Esophagus muscularis mucosa (tissue), 4 donors: Measurements from ENCODE around the gene BDNF. TPM values are rescaled to one million over a fixed set of nuclear protein-coding genes. Genes with fewer than 3 reads are reported as not detected.

Experiments
- DNase-seq: peaks from one replicate; pipeline ENCODE4 v3.0.0-alpha.2; 2017; ENCODE audit errors: extremely low spot score
- H3K27ac ChIP-seq, 4 donors: fragments of 200-600 bp; sonication (generic); replicated peaks in 1 of 4; 1 replicate in 3 of 4; 2 replicates in 1 of 4; pipeline ENCODE4 v1.5.1; 2016 to 2019; ENCODE audit warnings: mild to moderate bottlenecking in 1 of 4
- H3K27me3 ChIP-seq, 4 donors: fragments of 200-600 bp; sonication (generic); one replicate each; pipeline versions ENCODE4 v1.5.1 to v1.6.0; 2016 to 2019
- H3K36me3 ChIP-seq, 4 donors: fragments of 200-600 bp; sonication (generic); one replicate each; pipeline ENCODE4 v1.5.1; 2016 to 2019
- H3K4me1 ChIP-seq, 4 donors: fragments of 200-600 bp; sonication (generic); one replicate each; pipeline ENCODE4 v1.5.1; 2016 to 2019
- H3K4me3 ChIP-seq, 4 donors: fragments of 200-600 bp; sonication (generic); 1 replicate in 2 of 4; 2 replicates in 2 of 4; pipeline ENCODE4 v1.5.1; 2016 to 2019; ENCODE audit warnings: mild to moderate bottlenecking in 4 of 4, moderate library complexity in 1 of 4
- H3K9me3 ChIP-seq, 4 donors: fragments of 200-600 bp; sonication (generic); 1 replicate in 3 of 4; 2 replicates in 1 of 4; pipeline ENCODE4 v1.5.1; 2016 to 2019
- EP300 ChIP-seq: sonication (generic); formaldehyde crosslinking; IDR thresholded peaks from one replicate; pipeline ENCODE4 v1.6.1; 2017; ENCODE audit warnings: antibody characterized with exemption
- POLR2A ChIP-seq: fragments of 450-650 bp; IDR thresholded peaks from one replicate; pipeline ENCODE4 v1.6.1; 2017; ENCODE audit warnings: antibody characterized with exemption, moderate library complexity, mild to moderate bottlenecking, low read depth
- POLR2AphosphoS5 ChIP-seq, 2 donors: sonication (generic); formaldehyde crosslinking; IDR thresholded peaks; one replicate each; pipeline ENCODE4 v1.6.1; 2017; ENCODE audit warnings: antibody characterized with exemption in 2 of 2
- WGBS: methylation state at CpG from one replicate; pipeline ENCODE4 v1.1.5; 2018; 5-methylcytosine and 5-hydroxymethylcytosine counted together
- intact Hi-C: fragments of 100-400 bp; cut with DNase I; formaldehyde crosslinking; loops from one replicate; pipeline ENCODE4 v1.15.1; 2023
- total RNA-seq, 4 donors: library from RNA; depleted of rRNA; stranded (reverse); fragments of >200 nt; gene quantifications; one replicate each; pipeline versions ENCODE4 v1.1.0 to v1.2.1, GENCODE V29; 2016
- TF ChIP-seq, protein P1 (sequence below), 3 experiments: fragments of 200-600 bp in 2 of 3; fragments of 450-650 bp in 1 of 3; sonication (generic) in 2 of 3; IDR thresholded peaks; one replicate each; pipeline ENCODE4 v1.5.1; 2017 to 2019; ENCODE audit warnings: antibody characterized with exemption in 3 of 3, mild to moderate bottlenecking in 2 of 3, moderate library complexity in 1 of 3

Gene BDNF
- total RNA-seq, 4 donors from 2014 or later: 0.17 to 0.23 (median 0.19) TPM; not detected in 1

DNA sequence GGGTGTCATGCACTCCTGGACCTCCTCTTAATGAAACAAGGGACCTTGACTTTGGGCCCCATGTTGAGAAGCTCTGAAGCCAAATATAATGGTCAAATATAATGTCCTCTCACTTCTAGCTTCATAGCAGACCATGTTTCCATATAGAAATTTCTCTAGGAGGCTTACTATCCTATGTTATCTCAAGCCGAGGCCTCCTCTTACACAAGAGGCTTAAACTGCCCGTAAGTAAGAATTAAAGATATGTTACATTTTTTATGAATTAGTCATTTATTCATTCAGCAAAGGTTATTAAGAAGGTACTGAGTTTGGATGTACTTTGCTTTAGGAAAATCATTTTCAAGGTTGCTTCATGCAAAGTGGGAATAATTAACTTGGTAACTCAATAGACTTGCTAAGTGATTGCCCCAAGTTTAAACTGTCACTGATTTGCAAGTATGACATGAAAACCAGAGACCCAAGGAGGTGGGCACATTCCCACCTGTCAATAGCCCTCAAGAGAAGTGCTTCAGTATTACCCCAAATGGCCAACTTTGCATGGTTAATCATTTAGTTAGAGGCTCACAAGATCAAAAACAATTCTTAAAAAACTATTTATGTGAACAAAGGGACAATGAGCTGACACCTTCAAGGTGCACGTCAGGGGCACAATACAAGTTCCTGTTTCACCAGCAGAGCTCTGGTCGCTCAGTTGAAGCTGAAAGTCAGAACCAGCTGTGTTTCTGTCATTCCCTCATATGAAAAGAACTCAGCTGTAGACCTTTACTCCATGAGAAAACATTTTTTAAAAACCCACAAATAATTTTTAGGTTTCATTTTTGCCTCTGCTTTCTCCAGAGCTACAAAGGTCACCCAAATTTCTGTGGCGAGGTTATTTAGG is 20.9 kb downstream of the BDNF start:
- Histone ChIP-seq H3K4me1 (no peaks in the 10 kb centered on the region), H3K9me3 (no peaks in the 10 kb centered on the region), H3K27me3 (no peaks in the 10 kb centered on the region), H3K4me3 (no peak overlapping the region), H3K27ac (no peak overlapping the region), H3K36me3 (no peaks in the 10 kb centered on the region)
- WGBS: 86% methylated on average over 5 of the region's 5 CpGs
- intact Hi-C loops: no loop called here
- TF ChIP-seq POLR2A (no peak), EP300 (no peak), POLR2AphosphoS5 (IDR thresholded peaks at IDR 0.05) (no peak)
- TF ChIP-seq, protein P1, sequence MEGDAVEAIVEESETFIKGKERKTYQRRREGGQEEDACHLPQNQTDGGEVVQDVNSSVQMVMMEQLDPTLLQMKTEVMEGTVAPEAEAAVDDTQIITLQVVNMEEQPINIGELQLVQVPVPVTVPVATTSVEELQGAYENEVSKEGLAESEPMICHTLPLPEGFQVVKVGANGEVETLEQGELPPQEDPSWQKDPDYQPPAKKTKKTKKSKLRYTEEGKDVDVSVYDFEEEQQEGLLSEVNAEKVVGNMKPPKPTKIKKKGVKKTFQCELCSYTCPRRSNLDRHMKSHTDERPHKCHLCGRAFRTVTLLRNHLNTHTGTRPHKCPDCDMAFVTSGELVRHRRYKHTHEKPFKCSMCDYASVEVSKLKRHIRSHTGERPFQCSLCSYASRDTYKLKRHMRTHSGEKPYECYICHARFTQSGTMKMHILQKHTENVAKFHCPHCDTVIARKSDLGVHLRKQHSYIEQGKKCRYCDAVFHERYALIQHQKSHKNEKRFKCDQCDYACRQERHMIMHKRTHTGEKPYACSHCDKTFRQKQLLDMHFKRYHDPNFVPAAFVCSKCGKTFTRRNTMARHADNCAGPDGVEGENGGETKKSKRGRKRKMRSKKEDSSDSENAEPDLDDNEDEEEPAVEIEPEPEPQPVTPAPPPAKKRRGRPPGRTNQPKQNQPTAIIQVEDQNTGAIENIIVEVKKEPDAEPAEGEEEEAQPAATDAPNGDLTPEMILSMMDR (IDR thresholded peaks at IDR 0.05): no peak
- DNase-seq: no peak

DNA sequence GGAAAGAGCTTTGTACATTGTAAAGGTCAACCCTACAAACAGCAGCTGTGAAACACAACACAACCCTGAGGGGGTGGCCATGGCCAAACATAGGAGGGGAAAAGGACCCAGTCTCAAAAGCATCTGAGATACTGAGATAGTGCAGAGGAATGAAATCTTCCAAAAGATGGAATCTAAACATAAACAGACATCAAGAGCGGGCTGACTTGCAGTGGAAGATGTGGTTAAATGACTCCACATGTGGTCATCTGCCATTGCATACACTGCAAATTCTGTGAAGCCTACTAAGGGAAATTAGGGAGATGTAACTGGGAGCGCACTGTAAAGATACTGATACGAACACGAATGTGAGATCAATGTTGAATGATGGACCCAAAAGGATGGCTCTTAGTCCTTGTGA is 22.0 kb downstream of the BDNF start:
- DNase-seq: no peak
- Histone ChIP-seq H3K4me3 (no peak overlapping the region), H3K9me3 (no peaks in the 10 kb centered on the region), H3K27ac (no peak overlapping the region), H3K36me3 (no peaks in the 10 kb centered on the region), H3K27me3 (no peaks in the 10 kb centered on the region), H3K4me1 (no peaks in the 10 kb centered on the region)
- 73% methylated on average over 4 of the region's 4 CpGs for WGBS
- TF ChIP-seq EP300: no peak
- TF ChIP-seq POLR2A: no peak
- TF ChIP-seq POLR2AphosphoS5 (IDR thresholded peaks at IDR 0.05): no peak
- TF ChIP-seq, protein P1 (IDR thresholded peaks at IDR 0.05): no peak
- intact Hi-C loops: no loop called here

DNA sequence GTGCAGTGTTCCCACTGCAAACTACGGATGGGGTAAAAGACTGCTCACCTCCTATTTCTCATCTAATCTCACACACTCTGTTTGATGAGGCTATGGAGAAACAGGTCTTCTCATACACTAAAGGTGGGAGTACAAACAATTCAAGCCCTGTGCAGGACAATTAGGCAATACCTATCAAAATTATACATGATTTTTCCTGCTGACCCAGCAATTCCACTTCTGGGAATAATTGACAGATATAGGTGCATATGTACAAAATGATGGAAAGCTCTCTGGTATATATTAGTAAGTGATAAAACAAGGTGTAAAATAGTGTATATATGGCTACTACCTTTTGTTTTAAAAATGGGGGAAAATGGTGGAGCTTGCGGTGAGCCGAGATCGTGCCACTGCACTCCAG is 23.1 kb downstream of the BDNF start:
- no peaks in the 10 kb centered on the region for H3K36me3 ChIP-seq
- no peak for DNase-seq
- TF ChIP-seq POLR2A (no peak), POLR2AphosphoS5 (IDR thresholded peaks at IDR 0.05) (no peak), EP300 (no peak)
- TF ChIP-seq, protein P1 (IDR thresholded peaks at IDR 0.05): no peak
- no peak overlapping the region for H3K27ac ChIP-seq
- no peaks in the 10 kb centered on the region for H3K9me3 ChIP-seq
- no peaks in the 10 kb centered on the region for H3K27me3 ChIP-seq
- no peaks in the 10 kb centered on the region for H3K4me1 ChIP-seq
- intact Hi-C loops: no loop called here
- 98% methylated on average over 4 of the region's 4 CpGs for whole genome bisulfite sequencing
- H3K4me3 ChIP-seq: no peak overlapping the region

DNA sequence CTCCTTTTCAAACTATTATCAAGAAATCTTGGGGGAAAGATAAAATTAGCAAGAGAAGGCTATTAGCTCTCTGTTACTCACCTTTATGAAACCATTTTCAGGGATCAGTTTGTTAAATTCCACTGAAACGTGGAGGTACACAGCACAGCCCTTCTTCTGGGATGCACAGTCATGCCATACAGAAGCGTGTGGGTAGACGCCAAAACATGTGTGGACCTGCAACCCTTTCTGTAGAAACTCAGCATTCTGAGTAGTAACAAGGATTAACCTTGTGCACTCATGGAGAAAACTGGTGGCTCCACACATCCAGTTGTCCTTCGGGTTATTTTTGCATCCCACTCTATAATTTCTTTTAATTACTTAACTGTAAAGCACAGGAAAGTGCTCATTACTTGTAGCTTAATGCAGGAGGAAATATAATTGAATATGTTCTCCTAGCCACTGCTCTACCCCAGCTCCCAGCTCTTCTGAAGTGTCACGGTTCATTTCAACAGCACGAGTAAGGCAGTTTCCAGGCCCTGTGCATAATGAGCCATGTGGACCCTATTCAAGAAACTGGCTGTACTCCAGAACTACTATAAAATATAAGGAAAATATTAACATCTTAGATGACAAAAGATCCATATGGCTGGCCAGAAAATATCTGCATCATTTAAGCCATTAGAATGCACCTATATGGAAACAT is 26.1 kb downstream of the BDNF start:
- Histone ChIP-seq H3K36me3 (no peaks in the 10 kb centered on the region), H3K27me3 (no peaks in the 10 kb centered on the region), H3K4me3 (no peak overlapping the region), H3K27ac (no peak overlapping the region), H3K9me3 (no peaks in the 10 kb centered on the region), H3K4me1 (no peaks in the 10 kb centered on the region)
- intact Hi-C loops: no loop called here
- TF ChIP-seq EP300: no peak
- TF ChIP-seq POLR2A: no peak
- TF ChIP-seq, protein P1 (IDR thresholded peaks at IDR 0.05): no peak
- TF ChIP-seq POLR2AphosphoS5 (IDR thresholded peaks at IDR 0.05): no peak
- 84% methylated on average over 6 of the region's 6 CpGs for WGBS
- DNase-seq: no peak
